ENCODE measurements around the gene DPF1.

The DPF1 gene

DNA sequence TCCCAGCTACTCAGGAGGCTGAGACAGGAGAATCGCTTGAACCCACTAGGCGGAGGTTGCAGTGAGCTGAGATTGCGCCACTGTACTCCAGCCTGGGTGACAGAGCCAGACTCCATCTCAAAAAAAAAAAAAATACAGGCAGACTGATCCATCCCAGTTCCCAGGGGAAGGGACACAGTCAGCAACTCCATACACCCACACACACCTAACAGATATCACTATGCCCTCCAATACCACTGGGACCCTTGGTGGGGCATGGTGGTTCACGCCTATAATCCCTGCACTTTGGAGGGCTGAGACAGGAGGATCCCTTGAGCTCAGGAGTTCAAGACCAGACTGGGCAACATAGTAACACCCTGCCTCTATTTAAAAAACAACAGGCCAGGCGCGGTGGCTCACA is 2.6 kb downstream of the DPF1 start:
- POLR2A ChIA-PET: no interaction called here
- H3K4me1 ChIP-seq (ENCODE audit: control extremely low read depth in 1 of 4, control insufficient read depth in 4 of 4, insufficient read depth in 4 of 4, low read length in 3 of 4): peaks cover 0 to 23% (median 13%) of the 10 kb centered on the region in 4 experiments
- no peak for DNase-seq
- no peak overlapping the region for H3K4me3 ChIP-seq (ENCODE audit: control insufficient read depth in 1 of 7, extremely low read depth in 1 of 7, insufficient read depth in 4 of 7, low read depth in 2 of 7, low read length in 6 of 7)
- H3K9me3 ChIP-seq (ENCODE audit: control extremely low read depth in 1 of 5, control insufficient read depth in 4 of 5, insufficient read depth in 2 of 5, low read depth in 1 of 5, low read length in 4 of 5): no peaks in the 10 kb centered on the region
- CTCF ChIA-PET: no interaction called here
- peaks cover 8 to 64% (median 12%) of the 10 kb centered on the region in 5 experiments for H3K27me3 ChIP-seq (replicated peaks in 2 of 5; ENCODE audit: control insufficient read depth in 4 of 5, insufficient read depth in 5 of 5, low read length in 4 of 5)
- WGBS (ENCODE audit: insufficient coverage): 93% methylated on average over 5 of the region's 6 CpGs
- H3K36me3 ChIP-seq (ENCODE audit: control insufficient read depth in 4 of 4, insufficient read depth in 4 of 4, low read length in 3 of 4): no peaks in the 10 kb centered on the region
- H3K27ac ChIP-seq (ENCODE audit: insufficient read depth in 1 of 2, low read depth in 1 of 2, low read length in 2 of 2, poor library complexity in 1 of 2, severe bottlenecking in 2 of 2): no peak overlapping the region

DNA sequence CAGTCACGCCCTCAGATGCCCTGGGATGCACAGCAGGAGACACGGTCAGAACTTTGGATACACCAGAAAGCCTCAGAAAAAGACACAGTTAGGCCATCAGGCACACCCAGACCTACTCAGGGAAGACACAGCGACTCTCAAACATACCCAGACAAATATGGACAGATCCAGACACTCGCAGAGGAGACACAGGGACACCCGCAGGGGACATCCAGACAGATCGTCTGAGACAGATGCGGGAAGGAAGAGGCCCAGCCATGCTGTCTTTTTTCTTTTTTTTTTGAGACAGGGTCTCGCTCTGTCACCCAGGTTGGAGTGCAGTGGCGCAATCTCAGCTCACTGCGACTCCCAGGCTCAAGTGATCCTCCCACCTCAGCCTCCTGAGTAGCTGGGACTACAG is 4.8 kb downstream of the DPF1 start:
- H3K9me3 ChIP-seq (ENCODE audit: control extremely low read depth in 1 of 5, control insufficient read depth in 4 of 5, insufficient read depth in 2 of 5, low read depth in 1 of 5, low read length in 4 of 5): no peaks in the 10 kb centered on the region
- 90% methylated on average over 7 of the region's 10 CpGs for WGBS (ENCODE audit: insufficient coverage)
- ChIA-PET CTCF (interaction anchor here (1.0 kb wide), 1 partner anchor 77 kb away, joined by 3 read pairs; no protein-coding TSS in a partner anchor), POLR2A (no interaction called here)
- H3K4me1 ChIP-seq (ENCODE audit: control extremely low read depth in 1 of 4, control insufficient read depth in 4 of 4, insufficient read depth in 4 of 4, low read length in 3 of 4): peaks cover 0 to 23% (median 15%) of the 10 kb centered on the region in 4 experiments
- no peak overlapping the region for H3K27ac ChIP-seq (ENCODE audit: insufficient read depth in 1 of 2, low read depth in 1 of 2, low read length in 2 of 2, poor library complexity in 1 of 2, severe bottlenecking in 2 of 2)
- no peaks in the 10 kb centered on the region for H3K36me3 ChIP-seq (ENCODE audit: control insufficient read depth in 4 of 4, insufficient read depth in 4 of 4, low read length in 3 of 4)
- H3K4me3 ChIP-seq (ENCODE audit: control insufficient read depth in 1 of 7, extremely low read depth in 1 of 7, insufficient read depth in 4 of 7, low read depth in 2 of 7, low read length in 6 of 7): no peak overlapping the region
- peaks cover 7 to 51% (median 9%) of the 10 kb centered on the region in 5 experiments for H3K27me3 ChIP-seq (replicated peaks in 2 of 5; ENCODE audit: control insufficient read depth in 4 of 5, insufficient read depth in 5 of 5, low read length in 4 of 5)
- DNase-seq: no peak

DNA sequence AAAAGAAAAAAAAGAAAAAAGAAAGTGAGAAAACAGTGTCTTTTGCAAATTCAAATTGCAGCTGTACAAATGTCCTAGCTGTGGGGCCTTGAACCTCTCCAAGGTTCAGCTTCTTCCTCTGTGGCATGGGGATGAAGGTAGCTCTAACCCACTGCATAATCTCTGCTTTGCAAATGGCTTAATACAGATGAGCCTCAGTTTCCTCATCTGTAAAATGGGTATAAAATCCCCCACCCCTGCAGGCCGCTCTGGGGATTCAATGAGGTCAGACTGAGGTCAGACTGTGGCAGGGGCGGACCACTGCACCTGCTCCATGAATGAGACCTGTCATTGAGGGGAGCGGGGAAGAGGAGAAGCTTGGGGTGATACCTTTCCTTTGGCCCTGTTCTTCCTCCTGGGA is 5.8 kb downstream of the DPF1 start:
- WGBS (ENCODE audit: insufficient coverage): 95% methylated on average over 3 of the region's 3 CpGs
- H3K9me3 ChIP-seq (ENCODE audit: control extremely low read depth in 1 of 5, control insufficient read depth in 4 of 5, insufficient read depth in 2 of 5, low read depth in 1 of 5, low read length in 4 of 5): no peaks in the 10 kb centered on the region
- ChIA-PET CTCF (no interaction called here), POLR2A (no interaction called here)
- peaks cover 5 to 45% (median 7%) of the 10 kb centered on the region in 5 experiments for H3K27me3 ChIP-seq (replicated peaks in 2 of 5; ENCODE audit: control insufficient read depth in 4 of 5, insufficient read depth in 5 of 5, low read length in 4 of 5)
- H3K4me1 ChIP-seq (ENCODE audit: control extremely low read depth in 1 of 4, control insufficient read depth in 4 of 4, insufficient read depth in 4 of 4, low read length in 3 of 4): peaks cover 0 to 22% (median 13%) of the 10 kb centered on the region in 4 experiments
- no peak for DNase-seq
- H3K36me3 ChIP-seq (ENCODE audit: control insufficient read depth in 4 of 4, insufficient read depth in 4 of 4, low read length in 3 of 4): no peaks in the 10 kb centered on the region
- no peak overlapping the region for H3K27ac ChIP-seq (ENCODE audit: insufficient read depth in 1 of 2, low read depth in 1 of 2, low read length in 2 of 2, poor library complexity in 1 of 2, severe bottlenecking in 2 of 2)
- H3K4me3 ChIP-seq (ENCODE audit: control insufficient read depth in 1 of 7, extremely low read depth in 1 of 7, insufficient read depth in 4 of 7, low read depth in 2 of 7, low read length in 6 of 7): no peak overlapping the region

DNA sequence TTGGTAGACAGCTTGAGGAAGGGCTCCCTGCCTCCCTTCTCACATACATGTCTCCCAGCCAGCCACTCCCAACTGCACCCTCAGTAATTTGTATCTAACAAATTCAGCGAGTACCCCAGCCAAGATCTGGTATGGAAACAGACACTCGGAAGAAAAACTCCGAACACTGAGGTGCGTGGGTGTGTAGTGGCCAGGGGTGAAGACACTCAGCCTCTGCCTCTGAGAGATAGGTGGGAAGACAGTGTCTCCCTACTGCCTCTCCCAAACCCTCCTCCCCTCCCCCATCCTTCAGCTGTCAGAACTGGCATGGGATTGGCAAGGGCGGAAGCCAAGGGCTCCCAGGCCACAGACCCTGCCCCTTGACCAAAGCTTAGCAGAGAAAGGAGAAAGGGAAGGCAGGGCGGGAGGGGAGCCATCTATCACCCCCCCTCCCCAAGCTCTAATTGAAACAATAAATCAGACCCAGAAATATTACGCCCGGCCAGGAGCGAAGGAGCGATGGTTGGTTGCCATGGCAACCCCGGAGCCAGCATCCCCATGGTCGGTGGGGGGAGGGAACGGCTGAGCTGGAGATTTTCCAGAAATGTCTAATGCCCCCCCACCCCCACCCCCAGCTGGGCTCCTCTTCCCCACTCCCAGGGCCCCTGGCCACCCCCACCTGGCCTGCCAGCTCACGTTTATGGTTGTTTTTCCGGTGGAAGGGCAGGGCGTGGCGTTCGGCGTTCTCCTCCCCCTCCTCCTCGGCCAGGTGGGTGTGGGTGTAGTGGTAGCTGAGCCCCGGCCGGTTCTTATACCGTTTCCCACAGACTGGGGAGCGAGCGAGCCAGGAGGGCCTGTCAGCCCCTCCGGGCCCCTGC is 7.0 kb downstream of the DPF1 start:
- Histone ChIP-seq H3K27me3 (replicated peaks in 2 of 5; ENCODE audit: control insufficient read depth in 4 of 5, insufficient read depth in 5 of 5, low read length in 4 of 5) (peaks cover 0 to 40% (median 2%) of the 10 kb centered on the region in 5 experiments), H3K9me3 (ENCODE audit: control extremely low read depth in 1 of 5, control insufficient read depth in 4 of 5, insufficient read depth in 2 of 5, low read depth in 1 of 5, low read length in 4 of 5) (no peaks in the 10 kb centered on the region), H3K4me1 (ENCODE audit: control extremely low read depth in 1 of 4, control insufficient read depth in 4 of 4, insufficient read depth in 4 of 4, low read length in 3 of 4) (peaks cover 0 to 29% (median 12%) of the 10 kb centered on the region in 4 experiments), H3K36me3 (ENCODE audit: control insufficient read depth in 4 of 4, insufficient read depth in 4 of 4, low read length in 3 of 4) (no peaks in the 10 kb centered on the region), H3K27ac (ENCODE audit: insufficient read depth in 1 of 2, low read depth in 1 of 2, low read length in 2 of 2, poor library complexity in 1 of 2, severe bottlenecking in 2 of 2) (no peak overlapping the region), H3K4me3 (ENCODE audit: control insufficient read depth in 1 of 7, extremely low read depth in 1 of 7, insufficient read depth in 4 of 7, low read depth in 2 of 7, low read length in 6 of 7) (no peak overlapping the region)
- ChIA-PET CTCF (interaction anchor here (1.0 kb wide), 1 partner anchor 128 kb away, joined by 3 read pairs; no protein-coding TSS in a partner anchor), POLR2A (no interaction called here)
- no peak for DNase-seq
- WGBS (ENCODE audit: insufficient coverage): 74% methylated on average over 15 of the region's 26 CpGs

DNA sequence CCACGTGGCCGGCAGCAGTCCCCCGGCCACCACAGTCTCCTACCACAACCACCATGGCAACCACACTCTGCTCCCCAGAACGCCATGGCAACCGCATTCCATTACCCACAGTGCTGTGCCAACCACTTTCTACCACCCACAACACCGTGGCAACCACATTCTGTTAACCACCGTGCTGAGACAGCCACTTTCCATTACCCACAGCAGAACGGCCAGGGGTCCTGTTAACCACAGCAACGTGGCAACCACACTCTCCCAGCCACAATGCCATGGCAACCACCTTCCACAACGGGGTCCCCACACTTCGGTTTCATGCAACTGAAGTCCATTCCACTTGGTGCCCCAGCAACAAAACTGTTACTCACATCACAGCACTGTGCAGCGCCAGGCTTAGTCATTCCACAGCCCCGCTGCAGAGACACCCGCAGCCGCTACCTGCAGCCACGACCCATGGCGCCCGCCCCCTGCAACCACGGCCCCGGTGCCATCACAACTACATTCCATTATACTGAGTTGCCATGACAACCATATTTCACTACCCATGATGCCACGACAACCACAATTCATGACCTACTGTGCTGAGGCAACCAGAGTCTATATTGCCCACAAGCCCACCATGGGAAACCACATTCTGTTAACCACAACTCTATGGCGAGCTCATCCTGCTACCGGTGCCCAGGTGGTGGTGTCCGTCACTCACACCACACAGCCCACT is 10.0 kb downstream of the DPF1 start:
- POLR2A ChIA-PET: no interaction called here
- 30% methylated on average over 19 of the region's 24 CpGs for WGBS (ENCODE audit: insufficient coverage)
- no peak overlapping the region for H3K27ac ChIP-seq (ENCODE audit: insufficient read depth in 1 of 2, low read depth in 1 of 2, low read length in 2 of 2, poor library complexity in 1 of 2, severe bottlenecking in 2 of 2)
- H3K27me3 ChIP-seq (replicated peaks in 2 of 5; ENCODE audit: control insufficient read depth in 4 of 5, insufficient read depth in 5 of 5, low read length in 4 of 5): peaks cover 0 to 54% (median 13%) of the 10 kb centered on the region in 5 experiments
- H3K9me3 ChIP-seq (ENCODE audit: control extremely low read depth in 1 of 5, control insufficient read depth in 4 of 5, insufficient read depth in 2 of 5, low read depth in 1 of 5, low read length in 4 of 5): no peaks in the 10 kb centered on the region
- CTCF ChIA-PET: interaction anchor here (1.9 kb wide), 1 partner anchor 11 kb away, joined by 8 read pairs; no protein-coding TSS in a partner anchor
- H3K4me3 ChIP-seq (ENCODE audit: control insufficient read depth in 1 of 7, extremely low read depth in 1 of 7, insufficient read depth in 4 of 7, low read depth in 2 of 7, low read length in 6 of 7): no peak overlapping the region
- H3K4me1 ChIP-seq (ENCODE audit: control extremely low read depth in 1 of 4, control insufficient read depth in 4 of 4, insufficient read depth in 4 of 4, low read length in 3 of 4): peaks cover 0 to 57% (median 35%) of the 10 kb centered on the region in 4 experiments
- no peaks in the 10 kb centered on the region for H3K36me3 ChIP-seq (ENCODE audit: control insufficient read depth in 4 of 4, insufficient read depth in 4 of 4, low read length in 3 of 4)
- peak; percentile 96 to 99 (median 99) for DNase-seq

DNA sequence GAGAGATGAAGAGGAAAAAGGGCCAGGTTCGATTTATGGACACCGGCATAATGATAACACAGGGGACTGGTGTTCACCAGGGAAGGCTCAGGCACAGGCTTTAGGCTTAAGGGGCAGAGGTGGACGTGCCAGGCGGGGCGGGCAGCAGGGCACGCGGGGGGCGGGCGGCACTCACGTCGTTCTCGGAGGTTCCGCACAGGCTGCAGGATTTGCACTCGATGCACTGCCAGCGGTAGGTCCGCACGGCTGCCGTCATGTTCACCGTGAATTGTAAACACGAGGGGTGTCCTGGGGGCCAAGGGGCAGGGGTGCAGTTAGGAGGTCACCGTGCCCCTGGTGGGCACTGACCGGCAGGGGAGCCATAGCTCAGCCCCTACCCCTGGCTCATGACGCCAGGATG is 10.6 kb downstream of the DPF1 start:
- POLR2A ChIA-PET: no interaction called here
- WGBS (ENCODE audit: insufficient coverage): 92% methylated on average over 23 of the region's 23 CpGs
- CTCF ChIA-PET: interaction anchor here (1.2 kb wide), 1 partner anchor 12 kb away, joined by 5 read pairs; no protein-coding TSS in a partner anchor
- no peak overlapping the region for H3K27ac ChIP-seq (ENCODE audit: insufficient read depth in 1 of 2, low read depth in 1 of 2, low read length in 2 of 2, poor library complexity in 1 of 2, severe bottlenecking in 2 of 2)
- H3K4me3 ChIP-seq (ENCODE audit: control insufficient read depth in 1 of 7, extremely low read depth in 1 of 7, insufficient read depth in 4 of 7, low read depth in 2 of 7, low read length in 6 of 7): no peak overlapping the region
- no peak for DNase-seq
- peaks cover 0 to 58% (median 36%) of the 10 kb centered on the region in 4 experiments for H3K4me1 ChIP-seq (ENCODE audit: control extremely low read depth in 1 of 4, control insufficient read depth in 4 of 4, insufficient read depth in 4 of 4, low read length in 3 of 4)
- no peaks in the 10 kb centered on the region for H3K9me3 ChIP-seq (ENCODE audit: control extremely low read depth in 1 of 5, control insufficient read depth in 4 of 5, insufficient read depth in 2 of 5, low read depth in 1 of 5, low read length in 4 of 5)
- peaks cover 0 to under 1% (median 0%) of the 10 kb centered on the region in 4 experiments for H3K36me3 ChIP-seq (ENCODE audit: control insufficient read depth in 4 of 4, insufficient read depth in 4 of 4, low read length in 3 of 4)
- peaks cover 0 to 60% (median 13%) of the 10 kb centered on the region in 5 experiments for H3K27me3 ChIP-seq (replicated peaks in 2 of 5; ENCODE audit: control insufficient read depth in 4 of 5, insufficient read depth in 5 of 5, low read length in 4 of 5)

Measured in common myeloid progenitor, CD34-positive (primary cell).